G401.6 (cell line): Measurements from ENCODE around the gene WAC.

ENCODE experiments used
- FAIRE-seq: peaks from 2 replicates; lab custom pipeline; 2012; peaks lifted over from hg19 to GRCh38; lab: Jason Lieb, UNC

The WAC gene

DNA sequence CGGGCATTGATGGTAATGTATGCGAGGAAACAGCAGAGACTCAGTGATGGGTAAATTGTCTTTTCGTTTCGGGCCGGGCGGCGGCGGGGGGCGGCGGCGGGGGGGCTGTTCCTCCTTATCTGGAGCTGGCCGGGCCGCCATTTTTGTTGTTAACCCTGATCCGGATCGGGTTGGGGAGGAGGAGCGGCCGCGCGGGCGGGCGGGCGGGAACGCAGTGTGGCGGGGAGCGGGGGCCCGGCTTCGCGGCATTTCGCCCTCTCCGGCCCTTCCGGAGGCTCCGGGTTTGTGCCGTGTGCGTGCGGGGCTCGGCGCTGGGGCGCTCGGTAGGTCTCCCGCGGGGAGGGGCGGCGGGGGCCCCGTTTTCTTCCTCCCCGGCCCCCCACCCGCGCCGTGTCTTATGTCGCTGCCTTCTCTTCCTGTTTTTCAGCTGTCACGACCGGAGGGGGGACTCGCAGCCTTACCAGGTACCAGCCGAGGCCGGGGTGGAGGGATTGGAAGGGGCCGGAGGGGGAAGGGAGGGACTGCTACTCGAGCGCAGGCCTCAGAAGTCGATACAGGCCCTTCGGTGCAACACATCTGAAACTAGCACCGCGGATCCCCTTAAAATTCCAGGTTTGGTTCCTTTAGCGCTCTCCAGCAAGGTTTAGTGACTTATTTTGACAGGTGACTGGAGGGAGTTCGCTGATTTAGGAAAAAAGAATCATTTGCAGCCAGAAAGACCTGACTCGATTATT lies 820 bp downstream of the WAC start:
- FAIRE-seq = no peak

DNA sequence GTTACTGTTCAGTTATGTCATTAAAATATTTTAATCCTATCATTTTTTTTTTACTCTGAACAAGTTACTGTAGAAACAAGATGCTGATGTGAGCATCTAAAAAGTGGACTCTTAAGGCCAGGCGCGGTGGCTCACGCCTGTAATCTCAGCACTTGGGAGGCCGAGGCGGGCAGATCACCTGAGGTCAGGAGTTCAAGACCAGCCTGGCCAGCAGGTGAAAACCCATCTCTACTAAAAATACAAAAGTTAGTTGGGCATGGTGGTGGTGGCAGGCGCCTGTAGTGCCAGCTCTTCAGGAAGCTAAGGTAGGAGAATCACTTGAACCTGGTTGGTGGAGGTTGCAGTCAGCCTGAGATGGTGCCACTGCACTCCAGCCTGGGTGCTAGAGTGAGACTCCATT lies 2.9 kb downstream of the WAC start:
- no peak for FAIRE-seq

DNA sequence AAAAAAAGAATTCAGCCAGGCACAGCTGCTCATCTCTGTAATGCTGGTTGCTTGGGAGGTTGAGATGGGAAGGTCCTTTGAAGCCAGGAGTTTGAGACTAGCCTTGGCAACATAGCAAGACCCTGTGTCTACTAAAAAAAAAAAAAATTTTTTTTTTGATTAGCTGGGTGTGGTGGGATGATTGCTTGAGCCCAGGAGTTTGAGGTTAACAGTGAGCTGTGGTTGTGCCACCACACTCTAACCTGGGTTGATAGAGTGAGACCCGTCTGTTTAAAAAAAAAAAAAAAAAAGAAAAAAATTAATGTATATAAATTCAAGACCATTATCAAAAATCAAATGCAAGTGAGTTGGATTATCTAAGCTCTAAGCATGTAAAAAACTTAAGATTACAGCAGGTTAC lies 5.7 kb downstream of the WAC start:
- no peak for FAIRE-seq

DNA sequence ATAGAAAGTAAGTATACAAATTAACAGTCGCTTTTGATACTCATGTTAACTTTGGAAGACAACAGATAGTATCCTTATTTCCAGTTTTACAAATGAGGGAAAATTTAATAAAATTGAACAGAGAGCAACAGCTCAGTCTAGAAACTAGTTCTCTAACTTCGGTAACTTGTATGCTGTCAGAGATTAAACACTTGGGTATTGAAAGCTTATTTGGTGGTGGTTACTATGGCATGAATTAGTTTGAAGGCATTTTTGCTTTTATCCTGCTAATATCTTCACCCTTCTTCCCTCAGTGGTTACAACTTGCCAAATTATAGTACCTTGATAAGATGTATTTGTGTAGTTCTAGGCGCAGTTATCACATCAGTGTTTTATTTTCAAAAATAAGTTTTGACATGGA lies 7.2 kb downstream of the WAC start:
- FAIRE-seq = no peak

DNA sequence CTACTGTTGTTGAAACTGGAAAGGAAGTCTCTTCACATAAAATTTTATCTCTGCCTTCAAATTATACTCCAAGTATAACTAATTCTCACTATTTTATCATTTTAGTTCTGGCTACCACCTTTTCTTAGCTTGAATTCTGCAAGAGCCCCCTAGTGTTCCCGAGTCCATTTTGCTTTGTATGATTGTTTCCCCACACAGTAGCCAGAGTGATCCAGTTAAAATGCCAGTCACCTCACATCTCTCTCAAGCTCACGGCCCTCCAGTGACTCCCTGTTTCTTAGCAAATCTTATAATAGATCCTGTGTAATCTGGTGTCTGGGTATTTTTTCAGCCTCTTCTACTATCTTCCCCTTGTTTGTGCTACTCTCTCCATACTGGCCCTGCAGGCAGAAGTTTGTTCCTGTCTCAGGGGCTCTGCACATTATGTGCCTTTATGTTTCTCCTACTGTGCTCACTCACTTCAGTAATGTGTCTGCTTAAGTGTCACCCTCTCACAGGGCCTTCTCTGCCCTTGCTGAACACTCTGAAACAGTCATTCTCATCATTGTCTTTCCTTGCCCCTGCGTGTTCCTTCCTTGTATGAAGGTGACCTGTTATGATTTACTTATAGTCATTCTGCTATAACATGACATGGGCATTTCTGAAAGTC lies 8.9 kb downstream of the WAC start:
- FAIRE-seq = no peak

DNA sequence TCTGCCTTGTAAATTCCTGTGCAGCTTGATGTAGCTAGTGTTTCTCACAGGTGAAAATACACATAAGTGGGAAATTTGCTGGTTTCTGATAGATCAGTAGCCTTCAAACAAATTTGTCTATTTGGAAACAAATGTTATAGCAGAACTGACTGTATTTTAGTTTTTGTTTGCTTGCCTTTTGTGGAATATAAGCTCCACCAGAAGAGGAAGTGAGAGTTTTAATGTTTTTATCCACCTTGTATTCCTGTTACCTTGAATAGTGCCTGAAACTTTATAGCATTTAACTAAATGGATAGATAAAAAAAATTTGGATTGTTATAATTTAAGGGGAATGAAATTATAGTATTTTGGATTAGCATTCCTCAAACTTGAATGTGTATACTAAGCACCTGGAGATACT lies 9.8 kb downstream of the WAC start:
- FAIRE-seq = no peak

DNA sequence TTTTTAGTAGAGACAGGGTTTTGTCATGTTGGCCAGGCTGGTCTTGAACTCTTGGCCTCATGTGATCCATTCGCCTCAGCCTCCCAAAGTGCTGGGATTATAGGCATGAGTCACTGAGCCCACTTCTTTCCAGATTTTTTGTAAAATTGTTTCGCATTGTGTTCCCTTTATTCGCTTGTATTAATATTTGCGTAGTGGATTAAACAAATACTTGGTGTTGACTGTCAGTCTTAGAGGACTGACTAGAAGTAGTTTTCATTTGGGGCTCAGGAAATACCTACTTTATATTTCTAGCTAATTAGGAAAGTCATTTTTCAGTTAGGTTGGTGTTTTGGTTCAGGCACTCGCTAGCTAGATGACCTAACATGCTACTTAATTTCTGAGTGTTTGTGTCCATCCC lies 11.1 kb downstream of the WAC start:
- FAIRE-seq = no peak

DNA sequence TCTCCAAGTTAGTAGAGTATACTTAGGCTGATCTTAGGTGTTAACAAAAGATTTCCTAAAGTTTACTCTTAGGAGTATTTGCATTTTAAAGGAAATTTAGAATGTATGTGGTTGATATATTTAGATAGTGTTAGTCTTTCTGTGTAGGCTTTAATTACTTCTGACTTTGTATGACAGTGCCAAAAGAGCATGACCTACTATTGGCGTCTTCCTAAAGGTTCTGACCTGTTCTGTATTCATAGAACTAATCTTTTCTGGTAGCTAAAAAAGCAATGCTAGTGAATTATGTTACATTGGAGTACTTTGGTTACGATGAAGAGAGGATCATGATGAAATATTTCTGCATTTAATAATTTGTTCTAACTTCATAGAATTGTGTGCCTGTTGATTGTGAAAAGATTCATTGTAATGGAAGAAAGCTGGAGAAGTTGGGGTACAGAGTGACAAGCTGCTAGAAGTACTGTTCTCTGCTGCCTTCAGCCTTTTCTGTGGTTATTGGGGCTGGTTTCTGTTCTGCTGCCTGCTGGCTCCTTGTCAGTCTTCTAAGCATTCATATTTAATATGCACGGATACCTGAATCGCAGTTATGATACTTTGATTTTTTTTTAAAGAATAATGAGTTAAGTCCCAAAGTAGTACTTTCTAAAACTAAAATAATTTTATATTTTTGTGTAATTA lies 13.2 kb downstream of the WAC start:
- no peak for FAIRE-seq

DNA sequence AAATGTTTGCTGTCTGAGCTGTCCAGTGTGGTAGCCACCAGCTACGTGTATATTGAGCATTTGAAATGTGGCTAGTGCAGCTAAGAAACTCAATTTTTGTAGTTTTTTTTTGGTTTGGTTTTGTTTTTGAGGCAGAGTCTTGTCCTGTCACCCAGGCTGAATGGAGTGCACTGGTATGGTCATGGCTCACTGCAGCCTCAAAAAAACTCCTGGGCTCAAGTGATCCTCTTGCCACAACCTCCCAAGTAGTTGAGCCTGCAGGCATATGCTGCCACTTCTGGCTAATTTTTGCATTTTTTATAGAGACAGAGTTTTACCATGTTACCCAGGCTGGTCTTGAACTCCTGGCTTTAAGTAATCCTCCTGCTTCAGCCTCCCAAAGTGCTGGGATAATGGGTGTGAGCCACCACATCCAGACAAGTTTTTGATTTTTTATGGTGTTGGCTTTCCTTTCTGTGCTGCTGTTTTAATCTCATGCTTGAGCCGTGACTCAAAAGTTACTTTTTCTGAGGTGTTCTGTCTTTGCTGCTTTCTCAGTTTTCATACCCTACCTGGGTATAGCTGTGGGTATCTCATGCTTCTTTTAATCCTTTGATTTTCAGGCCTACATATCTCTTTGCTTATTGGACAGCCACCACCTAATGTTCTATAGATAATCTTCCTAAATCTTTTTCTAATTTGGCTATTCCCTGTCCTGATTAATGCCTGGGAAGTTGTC lies 16.0 kb downstream of the WAC start:
- FAIRE-seq = no peak

DNA sequence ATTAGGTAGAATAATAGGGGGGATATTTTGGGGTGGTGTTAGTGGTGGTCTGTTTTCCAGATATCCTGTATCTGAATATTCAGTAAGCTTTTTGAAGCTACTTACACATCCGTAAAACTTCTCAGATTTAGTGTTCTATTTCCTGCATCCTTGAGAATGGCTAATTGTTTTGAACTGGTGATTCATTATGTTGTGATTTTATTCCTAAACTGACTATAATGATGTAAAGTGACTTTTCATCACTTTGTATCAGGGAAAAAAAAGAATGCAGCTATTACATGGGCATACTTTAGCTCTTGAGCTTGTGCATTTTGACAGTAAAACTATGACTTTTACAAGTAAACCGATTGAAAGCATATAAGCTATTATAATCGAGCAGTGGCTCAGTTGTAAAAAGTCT lies 18.2 kb downstream of the WAC start:
- FAIRE-seq = peak; percentile 40

DNA sequence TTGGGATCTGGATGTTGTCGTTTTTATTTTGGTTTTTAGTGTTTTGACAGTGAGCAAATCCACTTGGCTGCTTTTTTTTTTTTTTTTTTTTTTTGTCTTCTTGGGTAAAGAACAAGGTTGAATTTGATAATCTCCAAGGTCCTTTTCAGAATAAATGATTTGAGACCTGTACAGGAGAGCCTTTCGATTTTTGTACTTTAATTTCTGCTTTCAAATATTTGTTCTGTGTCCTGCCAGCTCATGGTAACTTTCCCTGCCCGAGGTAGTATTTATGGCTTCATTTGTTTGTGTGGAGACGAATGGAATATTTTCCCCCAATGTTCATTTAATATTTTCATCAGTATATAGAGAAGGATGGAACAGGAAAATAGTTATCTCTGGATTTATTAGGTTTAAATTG lies 19.9 kb downstream of the WAC start:
- no peak for FAIRE-seq

DNA sequence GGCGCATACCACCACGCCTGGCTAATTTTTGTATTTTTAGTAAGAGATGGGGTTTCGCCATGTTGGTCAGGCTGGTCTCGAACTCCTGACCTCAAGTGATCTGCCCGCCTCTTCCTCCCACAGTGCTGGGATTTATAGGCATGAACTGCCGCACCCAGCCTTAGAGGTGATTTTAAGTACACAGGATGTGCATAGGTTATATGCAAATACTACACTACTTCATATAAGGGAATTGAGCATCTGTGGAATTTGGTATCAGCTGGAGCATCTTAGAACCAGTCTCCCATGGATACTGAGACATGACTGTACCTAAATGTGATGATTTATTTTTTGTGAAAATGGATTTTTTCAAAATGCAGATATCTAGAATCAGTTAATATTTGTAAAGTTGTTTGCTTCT lies 21.1 kb downstream of the WAC start:
- FAIRE-seq = no peak

DNA sequence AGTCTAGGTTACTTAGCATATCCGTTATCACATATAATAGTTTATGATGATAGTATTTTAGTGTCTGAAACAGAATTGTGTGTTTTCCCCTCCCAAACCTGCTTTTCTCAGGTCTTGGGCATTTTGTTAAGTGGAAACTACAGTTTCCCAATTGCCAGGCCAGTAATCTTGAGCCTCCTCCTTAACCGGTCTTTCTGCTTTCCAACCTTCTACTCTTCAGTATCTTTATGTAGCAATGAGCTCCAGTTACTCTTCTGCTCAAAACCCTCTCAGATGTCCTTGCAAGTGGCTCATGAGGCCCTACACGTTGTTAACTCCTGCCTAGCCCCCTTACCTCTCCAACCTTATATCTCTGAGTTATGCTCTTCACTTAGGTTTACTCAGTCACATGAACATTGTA lies 22.0 kb downstream of the WAC start:
- no peak for FAIRE-seq

DNA sequence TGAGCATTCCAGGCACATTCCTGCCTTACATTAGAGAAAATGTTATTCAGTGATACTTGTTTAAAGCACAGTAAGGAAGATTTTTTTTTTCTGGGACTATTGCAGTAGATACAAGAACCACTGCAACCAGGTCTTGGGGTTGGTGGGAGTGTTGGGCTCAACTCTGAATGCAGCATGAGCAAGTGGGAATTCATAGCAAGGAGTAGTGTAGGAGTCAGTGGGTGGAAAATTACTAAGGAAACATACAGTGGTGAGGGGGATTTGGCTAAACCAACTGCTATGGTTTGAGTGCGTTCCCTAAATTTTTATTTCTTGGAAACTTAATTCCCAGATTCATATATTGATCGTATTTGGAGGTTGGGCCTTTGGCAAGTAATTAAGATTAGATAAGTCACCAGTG lies 22.4 kb downstream of the WAC start:
- no peak for FAIRE-seq

DNA sequence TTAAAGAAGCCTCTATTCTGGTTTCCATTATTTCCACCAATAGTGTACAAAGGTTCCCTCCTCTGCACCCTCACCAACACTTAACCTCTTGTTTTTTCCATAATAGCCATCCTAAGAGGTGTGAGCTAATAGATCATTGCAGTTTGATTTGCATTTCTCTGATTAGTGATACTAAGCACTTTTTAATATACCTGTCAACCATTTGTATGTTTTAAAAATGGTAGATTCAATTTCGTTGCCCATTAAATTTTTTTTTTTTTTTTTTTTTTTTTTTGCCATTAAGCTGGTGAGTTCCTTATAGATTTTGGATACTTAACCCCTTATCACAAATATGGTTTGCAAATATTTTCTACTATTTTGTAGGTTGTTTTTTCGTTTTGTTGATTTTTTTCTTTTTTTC lies 23.2 kb downstream of the WAC start:
- peak; percentile 27 for FAIRE-seq

DNA sequence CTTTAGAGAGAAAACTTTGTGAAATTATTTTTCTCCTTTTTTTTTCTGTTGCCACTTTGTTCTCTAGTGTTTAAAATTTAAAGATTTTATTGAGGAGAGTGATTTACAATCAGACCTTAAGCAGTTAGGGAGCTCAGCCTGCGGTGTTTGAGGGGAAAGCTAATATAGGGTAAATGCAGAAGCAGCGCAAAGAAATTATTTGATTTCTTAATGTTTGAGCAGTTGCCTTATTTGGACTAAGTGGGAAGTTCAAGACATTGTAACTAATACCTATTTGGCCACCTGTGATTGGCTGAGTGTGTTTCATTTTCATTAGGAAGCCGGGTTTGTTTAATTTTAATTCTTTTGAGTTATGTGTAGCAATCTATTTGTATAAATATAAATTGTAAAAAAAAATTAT lies 25.3 kb downstream of the WAC start:
- FAIRE-seq = no peak

DNA sequence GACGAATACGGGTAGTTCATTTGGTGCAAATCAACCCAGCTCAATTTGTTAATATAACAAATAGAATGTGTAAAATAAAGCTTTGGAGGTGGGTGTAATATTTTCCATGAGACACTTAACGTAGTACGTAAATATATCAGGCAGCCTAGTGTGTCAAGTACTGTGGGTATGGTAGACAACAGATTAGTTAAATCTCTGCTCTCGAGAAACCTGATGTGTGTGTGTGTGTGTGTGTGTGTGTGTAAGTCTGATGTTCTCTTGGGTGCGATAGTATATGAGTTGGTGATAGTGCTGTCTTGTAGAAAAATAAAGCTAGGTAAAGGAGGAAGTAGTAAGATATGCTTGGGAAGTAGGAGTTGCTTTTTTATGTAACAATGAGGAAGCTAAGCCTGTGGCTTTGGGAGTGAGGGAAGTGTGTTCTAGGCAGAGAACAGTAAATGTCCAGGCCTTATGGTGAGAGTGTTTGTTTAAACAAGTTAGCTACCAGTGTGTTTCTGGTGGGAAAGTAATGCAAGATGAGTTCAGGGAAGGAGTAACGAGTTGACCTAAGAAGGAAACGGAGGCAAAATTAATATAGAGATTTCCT lies 26.1 kb downstream of the WAC start:
- FAIRE-seq = no peak

DNA sequence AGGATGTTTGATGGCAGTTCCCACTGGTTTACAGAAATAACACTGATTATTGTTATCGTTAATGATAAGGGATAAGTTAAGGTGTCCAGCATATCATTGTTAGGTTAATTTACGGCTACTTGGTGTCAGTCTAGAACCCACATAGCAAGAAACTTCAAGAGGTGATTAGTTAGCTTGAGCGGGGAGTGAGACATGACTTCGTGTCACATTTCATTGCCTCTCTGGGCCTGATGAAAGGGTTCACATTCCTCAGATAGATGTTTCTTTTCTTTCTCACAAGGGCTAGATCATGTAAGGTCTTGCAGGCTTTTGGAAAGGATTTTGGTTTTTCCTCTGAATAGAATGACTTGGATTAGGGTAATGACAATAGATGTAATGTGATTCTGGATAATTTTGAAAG lies 26.7 kb downstream of the WAC start:
- no peak for FAIRE-seq

DNA sequence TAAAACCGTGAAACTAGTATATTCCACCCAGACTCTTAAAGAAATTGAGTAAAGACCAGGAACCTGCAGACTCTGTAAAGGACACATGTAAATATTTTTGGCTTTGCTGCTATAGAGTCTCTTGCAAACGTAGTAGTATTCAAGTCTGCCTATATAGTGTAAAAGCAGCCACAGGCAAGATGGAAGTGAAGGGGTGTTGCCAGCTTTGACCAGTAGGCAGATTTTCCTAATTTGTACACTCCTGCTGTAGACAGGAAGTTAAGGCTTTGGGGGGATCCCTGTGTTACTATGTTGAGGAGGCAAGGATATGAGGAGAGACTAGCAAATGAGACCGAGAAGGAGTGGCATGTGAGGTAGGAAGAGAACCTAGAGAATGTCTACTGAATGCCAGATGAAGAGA lies 27.7 kb downstream of the WAC start:
- no peak for FAIRE-seq

DNA sequence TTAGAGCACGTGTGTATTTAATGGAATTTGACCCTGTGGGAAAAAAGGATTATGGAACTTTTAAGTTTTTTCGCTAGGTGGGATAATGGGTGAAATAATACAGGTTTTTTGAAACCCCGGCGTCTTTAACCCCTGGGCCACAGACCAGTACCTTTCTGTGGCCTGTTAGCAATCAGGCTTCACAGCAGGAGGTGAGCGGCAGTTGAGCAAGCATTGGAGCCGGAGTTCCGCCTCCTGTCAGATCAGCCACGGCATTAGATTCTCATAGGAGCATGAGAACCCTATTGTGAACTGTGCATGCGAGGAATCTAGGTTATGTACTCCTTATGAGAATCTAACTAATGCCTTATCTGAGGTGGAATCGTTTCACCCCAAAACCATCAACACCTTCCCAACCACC lies 28.6 kb downstream of the WAC start:
- no peak for FAIRE-seq

DNA sequence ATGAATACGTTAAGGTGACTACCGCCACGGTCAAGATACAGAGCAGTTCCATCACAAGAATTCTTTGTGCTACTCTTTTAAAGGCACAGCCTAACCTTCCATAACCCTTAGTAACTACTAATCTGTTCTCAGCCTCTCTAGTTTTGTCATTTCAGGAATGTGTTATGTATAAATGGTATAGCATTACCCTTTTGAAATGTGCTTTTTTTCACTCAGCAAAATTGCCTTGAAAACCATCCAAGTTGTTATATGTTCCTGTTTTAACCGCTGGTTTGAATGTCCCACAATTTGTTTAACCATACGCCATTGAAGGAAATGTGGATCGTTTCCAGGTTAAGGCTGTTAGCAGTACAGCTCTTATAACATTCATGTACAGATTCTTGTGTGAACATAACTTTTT lies 32.0 kb downstream of the WAC start:
- no peak for FAIRE-seq

DNA sequence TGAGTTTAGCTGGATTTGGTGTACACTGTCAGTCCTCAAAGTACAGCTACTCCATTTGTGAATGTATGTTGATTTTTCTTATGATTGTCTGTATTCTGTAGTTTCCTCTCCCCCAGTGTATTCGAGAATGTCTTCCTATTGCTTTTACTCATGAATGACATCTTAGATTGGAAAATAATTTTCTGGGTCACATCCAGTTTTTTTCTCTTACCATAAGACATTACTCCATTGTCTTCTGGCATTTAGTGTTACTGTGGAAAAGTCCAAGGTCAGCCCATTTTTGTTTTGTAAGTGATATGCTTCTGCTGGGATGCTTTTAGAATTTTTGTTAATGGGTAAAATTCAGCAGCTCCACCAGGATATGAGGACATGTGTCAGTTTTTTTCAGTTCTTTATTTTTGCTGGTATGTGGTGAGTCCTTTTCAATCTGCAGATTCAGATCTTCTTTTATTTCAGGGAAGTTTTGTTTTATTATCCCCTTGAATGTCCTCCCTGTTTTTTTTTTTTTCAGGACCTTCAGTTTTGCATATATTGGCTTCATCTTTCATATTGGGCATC lies 33.6 kb downstream of the WAC start:
- FAIRE-seq = no peak
